ENCODE measurements around the gene TEF.

DNA sequence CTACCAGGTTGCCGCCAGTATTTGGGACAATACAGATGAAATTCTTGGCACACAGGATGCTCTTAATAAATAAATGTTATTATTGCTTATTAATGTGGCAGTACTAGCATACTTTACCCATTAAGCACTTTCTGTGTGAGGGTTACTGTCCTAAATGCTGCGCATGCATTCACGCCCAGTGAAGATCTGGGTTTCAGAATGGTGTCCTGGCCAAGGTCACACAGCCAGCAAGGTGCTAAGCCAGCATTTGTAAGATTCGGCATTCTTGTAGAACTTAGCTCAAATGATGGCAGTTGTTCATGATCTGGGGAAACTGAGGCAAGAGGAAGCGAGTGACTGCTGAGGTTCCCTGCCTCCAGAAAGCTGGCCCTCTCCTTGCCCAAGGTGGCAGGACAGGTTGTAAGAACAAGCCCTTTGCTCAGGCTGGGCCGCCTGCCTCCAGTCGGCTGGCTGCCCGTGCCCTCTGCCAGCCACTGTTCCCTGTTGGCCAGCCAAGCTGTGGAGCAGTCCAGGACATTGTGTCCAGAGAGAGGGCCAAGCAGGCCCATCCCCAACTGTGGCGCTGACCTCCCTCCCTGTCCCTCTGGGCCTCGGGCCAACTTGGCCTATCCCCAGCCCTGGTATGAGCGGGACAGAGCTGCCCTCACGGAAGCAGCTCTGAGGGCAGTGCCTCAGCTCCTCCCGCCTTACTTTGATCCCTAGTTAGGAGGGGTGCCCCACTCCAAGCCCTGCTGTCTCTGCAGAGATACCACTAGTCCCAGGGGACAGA lies 36.1 kb downstream of the TEF start:
- TF ChIP-seq, protein P1, sequence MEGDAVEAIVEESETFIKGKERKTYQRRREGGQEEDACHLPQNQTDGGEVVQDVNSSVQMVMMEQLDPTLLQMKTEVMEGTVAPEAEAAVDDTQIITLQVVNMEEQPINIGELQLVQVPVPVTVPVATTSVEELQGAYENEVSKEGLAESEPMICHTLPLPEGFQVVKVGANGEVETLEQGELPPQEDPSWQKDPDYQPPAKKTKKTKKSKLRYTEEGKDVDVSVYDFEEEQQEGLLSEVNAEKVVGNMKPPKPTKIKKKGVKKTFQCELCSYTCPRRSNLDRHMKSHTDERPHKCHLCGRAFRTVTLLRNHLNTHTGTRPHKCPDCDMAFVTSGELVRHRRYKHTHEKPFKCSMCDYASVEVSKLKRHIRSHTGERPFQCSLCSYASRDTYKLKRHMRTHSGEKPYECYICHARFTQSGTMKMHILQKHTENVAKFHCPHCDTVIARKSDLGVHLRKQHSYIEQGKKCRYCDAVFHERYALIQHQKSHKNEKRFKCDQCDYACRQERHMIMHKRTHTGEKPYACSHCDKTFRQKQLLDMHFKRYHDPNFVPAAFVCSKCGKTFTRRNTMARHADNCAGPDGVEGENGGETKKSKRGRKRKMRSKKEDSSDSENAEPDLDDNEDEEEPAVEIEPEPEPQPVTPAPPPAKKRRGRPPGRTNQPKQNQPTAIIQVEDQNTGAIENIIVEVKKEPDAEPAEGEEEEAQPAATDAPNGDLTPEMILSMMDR (optimal IDR thresholded peaks at IDR 0.05 in 1 of 3, IDR thresholded peaks at IDR 0.05 in 1 of 3, conservative IDR thresholded peaks at IDR 0.05 in 1 of 3; ENCODE audit: extremely low read depth in 1 of 3, insufficient read depth in 2 of 3, low read length in 3 of 3) = no peak
- TF ChIP-seq EZH2 (IDR thresholded peaks at IDR 0.05; ENCODE audit: low read length) = no peak
